Left ventricle myocardium inferior (tissue), 1 donor: Measurements from ENCODE around the gene PCNT. TPM values are rescaled to one million over a fixed set of nuclear protein-coding genes. Genes with fewer than 3 reads are reported as not detected.

Experiments used
- DNase-seq: peaks from one replicate; pipeline ENCODE4 v3.0.0-alpha.2; 2020
- H3K27ac ChIP-seq: fragments of 200-600 bp; replicated peaks from 2 replicates; pipeline ENCODE4 v1.8.0; 2021
- H3K27me3 ChIP-seq: fragments of 200-600 bp; 2 replicates; pipeline ENCODE4 v1.8.0; 2021; ENCODE audit warnings: low read depth
- H3K36me3 ChIP-seq: fragments of 200-600 bp; 2 replicates; pipeline ENCODE4 v1.8.0; 2021
- H3K4me1 ChIP-seq: fragments of 200-600 bp; 2 replicates; pipeline ENCODE4 v1.8.0; 2021
- H3K4me3 ChIP-seq: fragments of 200-600 bp; 2 replicates; pipeline ENCODE4 v1.8.0; 2021; ENCODE audit warnings: mild to moderate bottlenecking, moderate library complexity
- H3K9me3 ChIP-seq: fragments of 200-600 bp; replicated peaks from 2 replicates; pipeline ENCODE4 v1.8.0; 2021
- intact Hi-C: fragments of 100-400 bp; cut with micrococcal nuclease; formaldehyde crosslinking; loops from one replicate; pipeline ENCODE4 v1.11.0; 2022
- total RNA-seq: library from RNA; stranded (reverse); fragmentation: NEBNext Ultra II Directional; extraction: Animal tissue kit (Norgen Biotek cat#: 25700); gene quantifications from one replicate; pipeline ENCODE4 v1.2.1, GENCODE V29; 2021
- TF ChIP-seq, protein P1 (sequence below): fragments of 200-600 bp; IDR thresholded peaks from 2 replicates; pipeline ENCODE4 v1.8.0; 2021; ENCODE audit warnings: antibody characterized with exemption, mild to moderate bottlenecking, borderline replicate concordance
- donor health status: DM: no; HTN: yes; CAD: no; lungs with severe emphysema.

Gene PCNT
- total RNA-seq, 1 donor from 2014 or later = 36.3 TPM

DNA sequence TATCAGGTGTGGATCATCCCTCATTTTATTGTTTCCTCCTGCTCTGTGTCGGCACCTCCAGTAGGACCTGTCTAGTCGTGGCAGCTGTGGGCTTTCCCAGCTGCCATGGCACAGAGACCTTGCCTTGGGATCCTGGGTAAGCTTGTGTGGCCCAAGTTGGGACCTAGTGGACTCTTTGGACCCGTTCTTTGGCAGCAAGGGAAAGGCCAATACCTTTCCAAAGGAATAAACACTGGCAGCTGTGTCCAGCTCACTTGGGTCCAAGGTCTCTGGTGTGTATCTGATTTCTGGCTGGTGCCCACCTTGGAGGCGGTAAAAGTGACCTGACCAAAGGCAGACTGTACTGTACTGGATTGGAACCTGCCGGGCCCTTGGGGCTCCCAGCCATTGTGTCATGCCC lies 156.5 kb downstream of the PCNT start:
- Histone ChIP-seq H3K27ac (no peak overlapping the region), H3K36me3 (peaks cover 15% of the 10 kb centered on the region), H3K9me3 (no peaks in the 10 kb centered on the region), H3K4me3 (no peak overlapping the region), H3K27me3 (no peaks in the 10 kb centered on the region), H3K4me1 (peaks cover 31% of the 10 kb centered on the region)
- intact Hi-C loops = no loop called here
- no peak for DNase-seq
- TF ChIP-seq, protein P1, sequence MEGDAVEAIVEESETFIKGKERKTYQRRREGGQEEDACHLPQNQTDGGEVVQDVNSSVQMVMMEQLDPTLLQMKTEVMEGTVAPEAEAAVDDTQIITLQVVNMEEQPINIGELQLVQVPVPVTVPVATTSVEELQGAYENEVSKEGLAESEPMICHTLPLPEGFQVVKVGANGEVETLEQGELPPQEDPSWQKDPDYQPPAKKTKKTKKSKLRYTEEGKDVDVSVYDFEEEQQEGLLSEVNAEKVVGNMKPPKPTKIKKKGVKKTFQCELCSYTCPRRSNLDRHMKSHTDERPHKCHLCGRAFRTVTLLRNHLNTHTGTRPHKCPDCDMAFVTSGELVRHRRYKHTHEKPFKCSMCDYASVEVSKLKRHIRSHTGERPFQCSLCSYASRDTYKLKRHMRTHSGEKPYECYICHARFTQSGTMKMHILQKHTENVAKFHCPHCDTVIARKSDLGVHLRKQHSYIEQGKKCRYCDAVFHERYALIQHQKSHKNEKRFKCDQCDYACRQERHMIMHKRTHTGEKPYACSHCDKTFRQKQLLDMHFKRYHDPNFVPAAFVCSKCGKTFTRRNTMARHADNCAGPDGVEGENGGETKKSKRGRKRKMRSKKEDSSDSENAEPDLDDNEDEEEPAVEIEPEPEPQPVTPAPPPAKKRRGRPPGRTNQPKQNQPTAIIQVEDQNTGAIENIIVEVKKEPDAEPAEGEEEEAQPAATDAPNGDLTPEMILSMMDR = no peak

DNA sequence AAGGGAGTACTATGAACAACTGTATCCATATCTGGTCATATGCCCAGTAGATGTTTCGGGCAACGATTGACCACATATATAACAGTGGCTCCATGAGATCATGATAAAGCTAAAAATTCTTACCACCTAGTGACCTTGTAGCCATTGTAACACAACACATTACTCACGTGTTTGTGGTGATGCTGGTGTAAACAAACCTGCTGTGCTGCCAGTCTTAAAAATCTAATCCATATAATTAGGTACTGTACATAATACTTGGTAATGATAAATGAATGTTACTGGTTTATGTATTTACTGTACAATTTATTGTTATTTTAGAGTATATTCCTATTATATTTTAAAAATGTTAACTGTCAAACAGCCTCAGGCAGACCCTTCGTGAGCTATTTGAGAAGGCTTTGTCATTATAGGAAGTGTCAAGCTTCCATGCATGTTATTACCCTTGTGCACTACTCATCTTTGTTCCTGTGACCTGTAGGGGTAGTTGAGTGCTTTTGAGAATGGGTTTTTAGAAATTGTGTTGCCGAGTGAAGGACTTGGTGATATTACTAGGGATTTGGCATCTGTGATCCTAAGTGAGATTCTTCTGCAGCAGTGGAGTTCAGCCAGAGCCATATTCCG lies 158.4 kb downstream of the PCNT start:
- no peaks in the 10 kb centered on the region for H3K27me3 ChIP-seq
- intact Hi-C loops = no loop called here
- no peak for DNase-seq
- no peaks in the 10 kb centered on the region for H3K9me3 ChIP-seq
- H3K36me3 ChIP-seq = peaks cover 25% of the 10 kb centered on the region
- TF ChIP-seq, protein P1 = no peak
- no peak overlapping the region for H3K4me3 ChIP-seq
- peaks cover 31% of the 10 kb centered on the region for H3K4me1 ChIP-seq
- no peak overlapping the region for H3K27ac ChIP-seq

DNA sequence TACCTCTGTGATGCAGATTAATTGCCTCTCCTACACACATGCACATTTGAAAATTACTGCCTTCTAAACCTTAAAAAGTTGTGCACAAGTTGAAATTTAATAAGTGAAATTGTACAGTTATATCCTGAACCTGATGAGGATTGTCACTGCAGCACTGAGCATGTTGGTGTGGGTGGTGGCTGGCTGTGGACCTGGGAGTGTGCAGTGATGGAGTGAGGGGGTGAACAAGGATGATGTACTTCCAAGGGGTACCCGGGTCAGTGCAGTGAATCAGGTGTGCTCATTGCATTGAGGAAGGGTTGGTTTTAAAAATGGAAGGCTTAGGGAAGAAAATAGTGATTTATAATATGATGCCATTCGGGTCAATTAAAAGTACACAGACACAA lies 158.9 kb downstream of the PCNT start:
- Histone ChIP-seq H3K27me3 (no peaks in the 10 kb centered on the region), H3K4me1 (peaks cover 31% of the 10 kb centered on the region), H3K27ac (no peak overlapping the region), H3K4me3 (no peak overlapping the region), H3K36me3 (peaks cover 25% of the 10 kb centered on the region), H3K9me3 (no peaks in the 10 kb centered on the region)
- TF ChIP-seq, protein P1 = no peak
- DNase-seq = no peak
- intact Hi-C loops = no loop called here

DNA sequence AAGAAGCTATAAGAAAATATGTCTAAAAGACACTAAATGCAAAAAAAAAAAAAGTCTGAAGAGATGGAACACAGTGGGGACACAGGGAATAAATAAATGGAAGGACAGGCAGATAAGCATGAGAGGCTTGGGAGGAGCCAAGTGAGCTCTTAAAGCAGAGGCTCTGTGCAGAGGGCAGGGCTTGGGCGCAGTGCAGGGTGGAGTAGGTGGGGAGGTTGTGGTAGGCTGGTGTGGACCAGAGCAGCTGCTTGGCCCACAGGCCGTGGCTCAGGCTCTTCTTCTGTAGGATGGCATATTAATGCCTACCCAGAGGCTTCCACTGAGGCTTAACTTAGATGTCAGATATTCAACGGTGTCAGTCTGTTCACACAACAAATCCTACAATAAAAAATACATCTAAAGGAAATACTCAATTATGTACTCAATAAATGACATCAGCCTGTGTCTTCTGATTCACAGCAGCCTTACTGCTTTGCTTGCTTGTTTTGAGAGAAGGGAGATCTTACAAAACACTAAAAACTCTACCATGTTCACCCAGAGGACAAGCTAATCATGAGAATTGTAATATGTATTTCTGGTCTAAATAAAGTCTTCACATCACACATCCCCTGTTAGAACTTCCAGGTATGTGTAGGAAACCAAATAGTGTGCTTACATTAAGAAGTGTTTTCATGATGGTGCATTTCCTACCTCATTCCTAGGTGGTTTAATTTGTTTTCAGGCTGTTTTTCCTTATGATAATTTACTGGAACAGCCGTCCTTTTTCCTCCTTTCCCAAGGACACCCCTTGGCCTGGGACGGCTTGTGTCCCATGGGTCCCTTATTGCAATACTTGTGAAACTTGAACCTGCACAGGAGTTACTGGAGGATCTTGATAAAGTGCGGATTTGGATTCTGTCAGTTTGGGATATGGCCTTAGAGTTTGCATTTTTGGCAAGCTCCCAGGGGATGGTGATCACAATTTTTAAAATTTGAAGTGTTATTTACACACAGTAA lies 159.6 kb downstream of the PCNT start:
- intact Hi-C loops = no loop called here
- no peaks in the 10 kb centered on the region for H3K9me3 ChIP-seq
- no peak overlapping the region for H3K27ac ChIP-seq
- no peak overlapping the region for H3K4me3 ChIP-seq
- H3K36me3 ChIP-seq = peaks cover 25% of the 10 kb centered on the region
- H3K27me3 ChIP-seq = no peaks in the 10 kb centered on the region
- peaks cover 31% of the 10 kb centered on the region for H3K4me1 ChIP-seq
- TF ChIP-seq, protein P1 = no peak
- DNase-seq = peak; percentile 22

DNA sequence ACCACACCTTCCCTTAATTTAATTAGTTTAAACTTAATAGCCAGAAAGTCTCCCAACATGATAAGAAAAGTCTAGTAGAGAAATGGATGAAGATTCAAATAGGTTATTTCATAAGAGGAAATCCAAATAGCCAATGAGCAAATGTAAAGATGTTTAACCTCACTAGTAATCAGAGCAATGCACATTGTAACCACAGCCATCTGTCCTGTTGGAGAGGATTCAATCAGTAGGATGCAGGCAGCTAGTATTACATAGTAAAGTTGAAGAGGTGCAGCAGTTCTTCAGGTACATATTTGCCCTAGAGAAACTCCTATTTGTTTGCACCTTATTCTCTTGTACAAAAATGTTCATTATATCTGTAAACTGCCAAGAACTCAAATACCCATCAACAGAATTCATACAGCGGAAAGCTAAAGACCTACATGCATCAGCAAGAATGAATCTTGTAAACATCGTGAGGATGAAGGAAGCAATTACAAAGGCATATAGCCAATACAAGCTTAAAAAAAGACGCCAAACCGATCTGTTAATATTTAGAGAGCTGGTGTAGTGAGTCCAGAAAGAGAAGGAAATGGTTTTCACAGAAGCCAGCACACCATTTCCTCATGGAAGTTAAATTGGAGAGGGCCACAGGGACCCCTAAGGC lies 162.6 kb downstream of the PCNT start:
- intact Hi-C loops = no loop called here
- no peak overlapping the region for H3K27ac ChIP-seq
- H3K27me3 ChIP-seq = no peaks in the 10 kb centered on the region
- no peak for DNase-seq
- peaks cover 37% of the 10 kb centered on the region for H3K4me1 ChIP-seq
- no peak overlapping the region for H3K4me3 ChIP-seq
- TF ChIP-seq, protein P1 = no peak
- H3K9me3 ChIP-seq = no peaks in the 10 kb centered on the region
- H3K36me3 ChIP-seq = peaks cover 29% of the 10 kb centered on the region
